Astrocyte of the cerebellum (primary cell): ENCODE results near the gene LMOD1.

Experiments used
- DNase-seq: peaks from one replicate; pipeline ENCODE4 v3.0.0-alpha.2; 2011; ENCODE audit warnings: low read depth
- H3K4me3 ChIP-seq: 2 replicates; pipeline ENCODE4 v1.5.1; 2011; ENCODE audit warnings: mild to moderate bottlenecking, low read depth, low read length, moderate library complexity
- in situ Hi-C: cut with HindIII; loops from 2 replicates; pipeline ENCODE4 v1.10.0; 2017; ENCODE audit warnings: low sequenced_read_pairs
- TF ChIP-seq, protein P1 (sequence below): IDR thresholded peaks from 2 replicates; pipeline ENCODE4 v1.5.1; 2012; ENCODE audit warnings: low read length, low read depth, moderate library complexity, mild to moderate bottlenecking; ENCODE audit errors: missing control alignments

Gene LMOD1

GRCh38 chr1:201930803-201931202, 15.5 kb downstream of the LMOD1 start:
- no peak for DNase-seq
- no peak overlapping the region for H3K4me3 ChIP-seq
- TF ChIP-seq, protein P1, sequence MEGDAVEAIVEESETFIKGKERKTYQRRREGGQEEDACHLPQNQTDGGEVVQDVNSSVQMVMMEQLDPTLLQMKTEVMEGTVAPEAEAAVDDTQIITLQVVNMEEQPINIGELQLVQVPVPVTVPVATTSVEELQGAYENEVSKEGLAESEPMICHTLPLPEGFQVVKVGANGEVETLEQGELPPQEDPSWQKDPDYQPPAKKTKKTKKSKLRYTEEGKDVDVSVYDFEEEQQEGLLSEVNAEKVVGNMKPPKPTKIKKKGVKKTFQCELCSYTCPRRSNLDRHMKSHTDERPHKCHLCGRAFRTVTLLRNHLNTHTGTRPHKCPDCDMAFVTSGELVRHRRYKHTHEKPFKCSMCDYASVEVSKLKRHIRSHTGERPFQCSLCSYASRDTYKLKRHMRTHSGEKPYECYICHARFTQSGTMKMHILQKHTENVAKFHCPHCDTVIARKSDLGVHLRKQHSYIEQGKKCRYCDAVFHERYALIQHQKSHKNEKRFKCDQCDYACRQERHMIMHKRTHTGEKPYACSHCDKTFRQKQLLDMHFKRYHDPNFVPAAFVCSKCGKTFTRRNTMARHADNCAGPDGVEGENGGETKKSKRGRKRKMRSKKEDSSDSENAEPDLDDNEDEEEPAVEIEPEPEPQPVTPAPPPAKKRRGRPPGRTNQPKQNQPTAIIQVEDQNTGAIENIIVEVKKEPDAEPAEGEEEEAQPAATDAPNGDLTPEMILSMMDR = no peak
- in situ Hi-C loops = no loop called here

DNA sequence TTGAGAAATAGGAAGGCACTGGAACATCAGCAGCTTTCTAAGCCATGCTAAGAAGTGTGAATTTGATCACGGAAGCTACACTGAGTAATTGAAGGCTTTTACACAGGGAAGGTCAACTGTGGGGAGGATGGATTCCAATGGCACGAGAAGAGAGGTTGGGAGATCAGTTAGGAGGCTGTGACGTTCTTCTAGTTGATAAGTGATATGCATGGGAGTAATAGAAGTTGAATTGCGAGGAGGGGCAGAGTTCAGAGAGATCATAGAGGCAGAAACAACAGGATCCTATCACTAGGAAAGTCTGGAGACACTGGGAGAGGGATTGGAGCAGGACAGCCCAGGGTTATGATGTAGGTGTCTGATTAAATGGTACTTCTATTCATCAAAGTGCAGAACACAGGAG, 16.2 kb downstream of the LMOD1 start:
- TF ChIP-seq, protein P1 = no peak
- in situ Hi-C loops = no loop called here
- DNase-seq = no peak
- H3K4me3 ChIP-seq = no peak overlapping the region

DNA sequence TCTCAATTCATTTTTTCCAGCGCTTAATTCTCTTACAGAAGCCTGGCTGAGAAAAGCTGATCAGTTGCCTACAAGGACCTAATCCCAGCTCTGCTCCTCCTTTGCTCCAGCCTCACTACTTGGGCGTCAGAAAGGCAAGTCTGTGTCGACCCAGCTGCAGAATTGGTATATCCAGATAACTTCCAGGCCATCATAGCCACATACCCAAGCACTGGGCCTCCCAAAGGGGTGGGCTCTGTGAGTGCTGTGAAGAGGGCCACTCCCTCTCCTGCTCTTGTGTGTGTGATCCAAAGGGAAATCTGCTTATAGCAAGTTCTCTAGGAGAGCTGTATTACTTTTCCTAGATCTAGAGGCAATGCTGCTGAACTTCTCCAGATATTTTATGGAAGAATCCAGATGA, 18.1 kb downstream of the LMOD1 start:
- H3K4me3 ChIP-seq = no peak overlapping the region
- no peak for DNase-seq
- in situ Hi-C loops = no loop called here
- TF ChIP-seq, protein P1 = no peak

- in situ Hi-C loops = no loop called here
- DNase-seq = no peak
- TF ChIP-seq, protein P1 = no peak
- no peak overlapping the region for H3K4me3 ChIP-seq
These were observed 20.2 kb downstream of the LMOD1 start for GRCh38 chr1:201925981-201926645.

DNA sequence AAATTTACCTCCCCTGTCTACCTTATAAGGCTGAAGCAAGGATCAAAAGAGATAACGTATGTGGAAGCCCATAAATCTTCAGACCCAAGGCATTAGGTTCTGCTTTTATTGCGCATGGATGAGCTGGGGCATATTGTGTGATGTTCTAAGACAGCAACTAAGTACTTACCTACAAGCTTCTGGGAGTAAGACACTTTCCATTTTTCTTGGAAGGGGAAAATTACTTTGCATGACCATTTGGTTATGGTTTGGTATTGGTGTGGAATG, 21.1 kb downstream of the LMOD1 start:
- H3K4me3 ChIP-seq = no peak overlapping the region
- TF ChIP-seq, protein P1 = no peak
- in situ Hi-C loops = no loop called here
- DNase-seq = no peak

- TF ChIP-seq, protein P1 = no peak
- in situ Hi-C loops = no loop called here
- DNase-seq = no peak
- no peak overlapping the region for H3K4me3 ChIP-seq
These were observed 24.3 kb downstream of the LMOD1 start for GRCh38 chr1:201921952-201922558.
